Heart left ventricle (tissue), 16 donors: ENCODE measurements around the gene NFE2. TPM values are rescaled to one million over a fixed set of nuclear protein-coding genes. Genes with fewer than 3 reads are reported as not detected.

Experiments
- ATAC-seq, 4 donors: fragments of 200-7000 bp; cut with Tn5 transposase; one replicate each; pipeline ENCODE4 v1.9.1; 2020 to 2022; ENCODE audit warnings: moderate library complexity in 4 of 4, mild to moderate bottlenecking in 3 of 4, moderate number of reproducible peaks in 1 of 4
- DNase-seq, 5 donors: peaks; one replicate each; pipeline ENCODE4 v3.0.0-alpha.2; 2020
- H3K27ac ChIP-seq, 12 donors: fragments of 200-600 bp; sonication (generic) in 4 of 12; one replicate each; pipeline versions ENCODE4 v1.5.0 to v1.8.0; 2016 to 2022; ENCODE audit warnings: mild to moderate bottlenecking in 2 of 12
- H3K27me3 ChIP-seq, 9 donors: fragments of 200-600 bp; sonication (generic) in 2 of 9; one replicate each; pipeline versions ENCODE4 v1.5.1 to v1.8.0; 2016 to 2022; ENCODE audit warnings: mild to moderate bottlenecking in 3 of 9
- H3K36me3 ChIP-seq, 9 donors: fragments of 200-600 bp; sonication (generic) in 2 of 9; one replicate each; pipeline versions ENCODE4 v1.5.0 to v1.8.0; 2018 to 2022; ENCODE audit warnings: mild to moderate bottlenecking in 2 of 9
- H3K4me1 ChIP-seq, 12 donors: fragments of 200-600 bp; sonication (generic) in 4 of 12; one replicate each; pipeline versions ENCODE4 v1.5.0 to v1.8.0; 2016 to 2022; ENCODE audit warnings: mild to moderate bottlenecking in 3 of 12
- H3K4me3 ChIP-seq, 12 donors: fragments of 200-600 bp; sonication (generic) in 4 of 12; one replicate each; pipeline versions ENCODE4 v1.5.0 to v1.8.0; 2017 to 2022; ENCODE audit warnings: mild to moderate bottlenecking in 9 of 12, moderate library complexity in 4 of 12
- H3K9me3 ChIP-seq, 12 donors: fragments of 200-600 bp; sonication (generic) in 4 of 12; one replicate each; pipeline versions ENCODE4 v1.5.0 to v1.8.0; 2016 to 2022; ENCODE audit warnings: mild to moderate bottlenecking in 1 of 12
- POLR2A ChIP-seq, 2 donors: fragments of 450-650 bp; IDR thresholded peaks; one replicate each; pipeline ENCODE4 v1.6.1; 2017; ENCODE audit warnings: antibody characterized with exemption in 2 of 2, mild to moderate bottlenecking in 2 of 2, moderate library complexity in 2 of 2
- WGBS, 4 donors: extraction: QIAGEN DNeasy Blood & Tissue Kit in 2 of 4; methylation state at CpG; one replicate each; pipeline versions ENCODE4 v1.1.5 to v1.1.7; 2013 to 2018; 5-methylcytosine and 5-hydroxymethylcytosine counted together
- intact Hi-C, 10 donors: fragments of 100-400 bp; cut with DNase I; formaldehyde crosslinking; loops; one replicate each; pipeline versions ENCODE4 v1.11.1 to v1.14.2; 2022
- polyA plus RNA-seq, 2 donors: library from polyadenylated mRNA; stranded (reverse); fragments of 200-250 nt; gene quantifications; one replicate each; pipeline ENCODE4 v1.2.3, GENCODE V29; 2013
- total RNA-seq, 9 donors: library from RNA; depleted of rRNA in 2 of 9; stranded (reverse); fragments of >200 nt in 2 of 9; fragmentation: NEBNext Ultra II Directional in 3 of 9; extraction: Animal tissue kit (Norgen Biotek cat#: 25700) in 3 of 9; gene quantifications; one replicate each; pipeline versions ENCODE4 v1.1.0 to v1.2.4, GENCODE V29; 2016 to 2023
- TF ChIP-seq, protein P1 (sequence below), 12 donors: fragments of 200-600 bp; sonication (generic) in 4 of 12; IDR thresholded peaks; one replicate each; pipeline versions ENCODE4 v1.5.0 to v1.8.0; 2018 to 2022; ENCODE audit warnings: antibody characterized with exemption in 12 of 12, mild to moderate bottlenecking in 5 of 12
- donor health status: ischemic (EF 13 %, LVEDD 7.1; RV severe dilation, severe dysfunction).
- donor health status: healthy with polysubstance abuse.
- donor health status: DM: no; HTN: yes; CAD: no.
- donor health status: DM: no; HTN: no; CAD: no.
- donor health status: ischemic (EF 25% LVEDD 6.9; RV normal size, moderate dysfunction).
- donor health status: ischemic (EF 25% LVEDD 5.7; RV mildly dilated, moderate dysfunction).
- donor health status: healthy.
- donor health status: DM: yes; HTN: yes; CAD: no.
- donor health status: ischemic (EF 35%, LVEDD 5.7; RV mildly dilated, moderate dysfunction).
- donor health status: nonischemic (EF 11% LVEDD 7.7; RV severe dilation, severe dysfunction).
- donor health status: DM: yes; HTN: yes; CAD: no.
- donor health status: PGD.
- donor health status: ischemic (EF 29% LVEDD 5.4; RV normal size, mild dysfunction).
- donor health status: nonischemic (EF 23%, LVEDD 6.1; RV moderate dilation, normal function).

The NFE2 gene
- total and polyA plus RNA-seq, 11 donors: 0.21 to 1.7 (median 0.51) TPM; not detected in 2

DNA sequence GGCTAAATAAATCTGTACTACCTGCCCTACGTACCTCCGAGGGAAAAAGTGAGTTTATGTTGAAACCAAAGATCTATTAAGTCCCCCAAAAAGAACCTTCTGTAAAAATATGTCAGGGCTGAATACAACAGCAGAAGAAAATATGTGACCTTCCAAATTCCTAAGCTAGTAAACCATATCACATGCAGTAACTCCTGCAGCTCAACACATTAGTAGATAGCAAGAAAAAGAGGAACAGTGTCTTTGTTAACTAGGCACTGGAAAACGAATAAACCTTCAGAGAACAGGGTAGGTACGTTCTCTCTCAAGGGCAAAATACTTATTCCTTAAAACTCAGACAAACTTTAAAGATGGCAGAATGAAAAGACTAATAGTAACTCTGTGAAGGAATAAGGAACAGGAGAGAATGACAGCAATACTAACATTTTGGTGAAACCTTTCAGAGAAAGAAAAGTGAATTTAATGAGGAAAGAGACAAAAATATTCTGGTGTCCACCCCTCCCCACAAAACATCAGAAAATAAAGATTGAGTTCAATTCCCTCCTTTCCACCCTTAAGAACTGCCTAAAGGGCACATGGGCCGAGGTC is 38.9 kb downstream of the NFE2 start:
- DNase-seq: no peak
- H3K4me3 ChIP-seq: no peak overlapping the region
- ATAC-seq: no peak
- peak overlapping the region in 9 of 12 donors; percentile 12 to 69 (median 39) for H3K27ac ChIP-seq
- intact Hi-C loops: loop anchor here in 1 of 10 donors (2.0 kb wide), 1 partner anchor 17 kb away; no protein-coding TSS in a partner anchor
- TF ChIP-seq POLR2A (IDR thresholded peaks at IDR 0.05): no peak
- TF ChIP-seq, protein P1, sequence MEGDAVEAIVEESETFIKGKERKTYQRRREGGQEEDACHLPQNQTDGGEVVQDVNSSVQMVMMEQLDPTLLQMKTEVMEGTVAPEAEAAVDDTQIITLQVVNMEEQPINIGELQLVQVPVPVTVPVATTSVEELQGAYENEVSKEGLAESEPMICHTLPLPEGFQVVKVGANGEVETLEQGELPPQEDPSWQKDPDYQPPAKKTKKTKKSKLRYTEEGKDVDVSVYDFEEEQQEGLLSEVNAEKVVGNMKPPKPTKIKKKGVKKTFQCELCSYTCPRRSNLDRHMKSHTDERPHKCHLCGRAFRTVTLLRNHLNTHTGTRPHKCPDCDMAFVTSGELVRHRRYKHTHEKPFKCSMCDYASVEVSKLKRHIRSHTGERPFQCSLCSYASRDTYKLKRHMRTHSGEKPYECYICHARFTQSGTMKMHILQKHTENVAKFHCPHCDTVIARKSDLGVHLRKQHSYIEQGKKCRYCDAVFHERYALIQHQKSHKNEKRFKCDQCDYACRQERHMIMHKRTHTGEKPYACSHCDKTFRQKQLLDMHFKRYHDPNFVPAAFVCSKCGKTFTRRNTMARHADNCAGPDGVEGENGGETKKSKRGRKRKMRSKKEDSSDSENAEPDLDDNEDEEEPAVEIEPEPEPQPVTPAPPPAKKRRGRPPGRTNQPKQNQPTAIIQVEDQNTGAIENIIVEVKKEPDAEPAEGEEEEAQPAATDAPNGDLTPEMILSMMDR (IDR thresholded peaks at IDR 0.05): no peak
- H3K36me3 ChIP-seq: peaks cover 0 to 8% (median 6%) of the 10 kb centered on the region in 9 donors
- no peaks in the 10 kb centered on the region for H3K27me3 ChIP-seq
- H3K4me1 ChIP-seq: peaks cover 2 to 61% (median 48%) of the 10 kb centered on the region in 12 donors
- no peaks in the 10 kb centered on the region for H3K9me3 ChIP-seq
- 42 to 49% (median 43%) methylated on average over 5 of the region's 5 CpGs for WGBS, 4 donors

DNA sequence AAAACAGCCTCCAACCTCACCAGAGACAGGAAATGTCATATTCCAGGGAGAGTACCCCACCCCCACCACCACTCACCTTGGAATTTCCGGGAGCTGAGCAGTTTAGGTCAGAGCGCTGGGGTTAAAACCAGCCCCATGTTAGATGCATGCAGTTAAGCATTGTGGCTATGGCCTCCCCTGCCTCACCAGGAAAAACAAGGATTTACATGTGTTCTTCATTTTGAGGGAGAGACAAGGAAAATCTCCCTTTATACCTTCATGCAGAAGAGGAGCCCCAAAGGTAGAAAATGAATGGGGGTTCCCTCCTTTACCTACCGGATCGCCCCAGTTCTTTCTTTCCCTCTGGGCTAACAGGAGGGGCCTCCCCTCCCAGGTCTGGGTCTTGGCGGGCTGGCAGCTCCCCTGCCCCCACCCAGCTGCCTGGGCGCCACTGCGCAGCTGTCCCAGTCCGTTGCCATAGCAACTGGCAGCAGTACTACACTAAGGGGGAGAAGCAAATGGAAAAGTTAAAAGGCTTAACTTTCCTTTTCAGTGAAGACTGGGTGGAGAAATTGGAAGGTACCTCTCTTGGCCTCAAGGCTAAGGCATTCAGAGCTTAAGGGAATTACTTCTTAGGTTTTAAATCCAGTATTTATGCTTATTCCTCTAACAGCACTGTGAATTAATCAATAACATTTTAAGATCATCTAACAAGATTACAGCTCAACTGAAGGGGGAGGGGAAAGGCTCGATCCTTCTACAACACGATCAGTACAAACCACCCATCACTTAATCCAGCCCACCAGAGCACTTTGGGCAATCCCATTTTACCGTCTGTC is 41.4 kb downstream of the NFE2 start:
- 3 to 6% (median 5%) methylated on average over 11 of the region's 11 CpGs for WGBS, 4 donors
- intact Hi-C loops: loop anchor here in 5 of 10 donors (2.0 to 10.0 kb wide), 3 partner anchors 19 to 105 kb away; partner anchors contain the start of genes COPZ1 (in 2 of the 5) and GPR84 (in 2 of the 5)
- H3K4me1 ChIP-seq: peaks cover 2 to 64% (median 48%) of the 10 kb centered on the region in 12 donors

DNA sequence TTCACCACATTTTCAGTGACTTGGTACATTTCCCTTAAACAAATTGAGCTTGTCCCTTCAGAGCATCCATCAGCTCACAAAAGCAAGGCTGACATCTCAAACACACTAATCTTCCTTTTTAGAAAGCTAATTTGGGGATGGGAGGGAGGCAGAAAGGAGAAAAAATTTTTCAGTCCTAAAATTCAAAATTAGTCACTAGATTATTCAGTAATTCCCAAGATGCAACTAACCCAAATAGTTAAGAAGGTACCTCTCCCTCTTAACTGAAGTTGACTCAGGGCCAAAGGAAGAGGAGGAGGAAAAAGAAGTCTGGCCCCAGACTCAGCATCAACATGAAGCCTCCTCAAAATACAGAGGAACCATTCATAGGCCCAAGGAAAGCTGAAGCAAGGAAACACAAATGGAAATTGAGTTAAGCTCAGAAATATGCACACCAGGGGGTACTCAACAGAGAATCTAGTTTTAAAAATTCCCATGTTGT is 42.6 kb downstream of the NFE2 start:
- Histone ChIP-seq H3K9me3 (no peaks in the 10 kb centered on the region), H3K27me3 (no peaks in the 10 kb centered on the region), H3K4me3 (peak overlapping the region in 4 of 12 donors; percentile 50 to 59 (median 54)), H3K36me3 (peaks cover 0 to 45% (median 34%) of the 10 kb centered on the region in 9 donors), H3K4me1 (peaks cover 2 to 64% (median 48%) of the 10 kb centered on the region in 12 donors), H3K27ac (peak overlapping the region; percentile 15 to 97 (median 81))
- TF ChIP-seq, protein P1 (IDR thresholded peaks at IDR 0.05): no peak
- intact Hi-C loops: loop anchor here in 4 of 10 donors (2.0 to 10.0 kb wide), 3 partner anchors 21 to 107 kb away; partner anchors contain the start of genes COPZ1 (in 2 of the 4) and GPR84 (in 2 of the 4)
- ATAC-seq (peak in 2 of 4 donors; percentile 38 to 51), DNase-seq (no peak)

More for the DNA sequence above, 41.4 kb downstream of the NFE2 start:
- TF ChIP-seq, protein P1 (IDR thresholded peaks at IDR 0.05): no peak
- no peak for TF ChIP-seq POLR2A (IDR thresholded peaks at IDR 0.05)
- peak; percentile 79 to 85 (median 85) for DNase-seq
- H3K27me3 ChIP-seq: no peaks in the 10 kb centered on the region
- peaks cover 0 to 33% (median 30%) of the 10 kb centered on the region in 9 donors for H3K36me3 ChIP-seq
- peak overlapping the region; percentile 7 to 97 (median 81) for H3K27ac ChIP-seq
- ATAC-seq: peak; percentile 86 to 95 (median 92)
- H3K9me3 ChIP-seq: no peaks in the 10 kb centered on the region
- peak overlapping the region; percentile 12 to 59 (median 51) for H3K4me3 ChIP-seq
